ENCODE results near the gene AFAP1L1.
"Not testable (repeated sequence)": the region's sequence is repeated elsewhere in the genome, so short reads cannot be mapped to it uniquely, and the experiment has no call there.

Gene AFAP1L1

GRCh38 chr5:149271195-149271715 is 404 bp upstream of the AFAP1L1 start:
- Histone ChIP-seq H3K27ac (no peak overlapping the region), H3K36me3 (no peaks in the 10 kb centered on the region), H3K4me3 (ENCODE audit: low read depth, low read length) (peak overlapping the region; percentile 33), H3K9me3 (ENCODE audit: severe bottlenecking) (peaks cover 8% of the 10 kb centered on the region), H3K27me3 (ENCODE audit: insufficient read depth, low read depth, severe bottlenecking) (peaks cover 56% of the 10 kb centered on the region)
- DNase-seq = no peak
- no peak for TF ChIP-seq CTCF (IDR thresholded peaks at IDR 0.05; ENCODE audit: low read depth, low read length)

- H3K27me3 ChIP-seq (ENCODE audit: insufficient read depth, low read depth, severe bottlenecking) = peaks cover 49% of the 10 kb centered on the region
- not testable (repeated sequence) for H3K9me3 ChIP-seq (ENCODE audit: severe bottlenecking); DNase-seq; H3K4me3 ChIP-seq (ENCODE audit: low read depth, low read length); H3K27ac ChIP-seq; H3K36me3 ChIP-seq
Observed at GRCh38 chr5:149272781-149273180, 1.1 kb downstream of the AFAP1L1 start.

- no peak for DNase-seq
- Histone ChIP-seq H3K27me3 (ENCODE audit: insufficient read depth, low read depth, severe bottlenecking) (peaks cover 45% of the 10 kb centered on the region), H3K27ac (no peak overlapping the region), H3K36me3 (no peaks in the 10 kb centered on the region), H3K9me3 (ENCODE audit: severe bottlenecking) (peaks cover 7% of the 10 kb centered on the region), H3K4me3 (ENCODE audit: low read depth, low read length) (no peak overlapping the region)
- no peak for TF ChIP-seq CTCF (IDR thresholded peaks at IDR 0.05; ENCODE audit: low read depth, low read length)
Observed at GRCh38 chr5:149273237-149273636, 1.6 kb downstream of the AFAP1L1 start.

- H3K27ac ChIP-seq = no peak overlapping the region
- no peak for TF ChIP-seq CTCF (IDR thresholded peaks at IDR 0.05; ENCODE audit: low read depth, low read length)
- no peaks in the 10 kb centered on the region for H3K9me3 ChIP-seq (ENCODE audit: severe bottlenecking)
- no peaks in the 10 kb centered on the region for H3K36me3 ChIP-seq
- DNase-seq = no peak
- H3K27me3 ChIP-seq (ENCODE audit: insufficient read depth, low read depth, severe bottlenecking) = peaks cover 52% of the 10 kb centered on the region
- no peak overlapping the region for H3K4me3 ChIP-seq (ENCODE audit: low read depth, low read length)
Observed at GRCh38 chr5:149273950-149274349, 2.3 kb downstream of the AFAP1L1 start.

- Histone ChIP-seq H3K9me3 (ENCODE audit: severe bottlenecking) (no peaks in the 10 kb centered on the region), H3K27ac (no peak overlapping the region), H3K4me3 (ENCODE audit: low read depth, low read length) (no peak overlapping the region), H3K27me3 (ENCODE audit: insufficient read depth, low read depth, severe bottlenecking) (peaks cover 48% of the 10 kb centered on the region), H3K36me3 (no peaks in the 10 kb centered on the region)
- no peak for DNase-seq
- no peak for TF ChIP-seq CTCF (IDR thresholded peaks at IDR 0.05; ENCODE audit: low read depth, low read length)
Observed at GRCh38 chr5:149274939-149275338, 3.3 kb downstream of the AFAP1L1 start.

GRCh38 chr5:149277801-149278200 is 6.1 kb downstream of the AFAP1L1 start:
- H3K36me3 ChIP-seq = no peaks in the 10 kb centered on the region
- H3K27me3 ChIP-seq (ENCODE audit: insufficient read depth, low read depth, severe bottlenecking) = peaks cover 31% of the 10 kb centered on the region
- no peak for DNase-seq
- H3K9me3 ChIP-seq (ENCODE audit: severe bottlenecking) = no peaks in the 10 kb centered on the region
- H3K27ac ChIP-seq = no peak overlapping the region
- TF ChIP-seq CTCF (IDR thresholded peaks at IDR 0.05; ENCODE audit: low read depth, low read length) = no peak
- no peak overlapping the region for H3K4me3 ChIP-seq (ENCODE audit: low read depth, low read length)
